Activated CD8-positive, alpha-beta memory T cell treated with anti-CD3 and anti-CD28 coated beads, Interleukin-2, amount 10 ng/mL, durations not matched to agents 7 days and 5 days (primary cell): ENCODE measurements around the gene CCNA2. TPM values are rescaled to one million over a fixed set of nuclear protein-coding genes. Genes with fewer than 3 reads are reported as not detected.

Experiments
- ATAC-seq: fragments of 150-1000 bp; cut with Tn5 transposase; one replicate; pipeline ENCODE4 v1.10.0; 2021; ENCODE audit warnings: moderate library complexity
- CTCF ChIA-PET: fragments of 350-600 bp; sonication (Branson Sonifier 250); formaldehyde crosslinking; loops from one replicate; lab custom pipeline; 2021; ENCODE audit warnings: antibody characterized with exemption; lab: Charles Lee
- DNase-seq: peaks from one replicate; pipeline ENCODE4 v3.0.0-alpha.2; 2020
- H3K27ac Mint-ChIP-seq: one replicate; pipeline ENCODE4 v1.8.0; 2021; ENCODE audit warnings: mild to moderate bottlenecking, mixed read lengths
- H3K27me3 Mint-ChIP-seq: one replicate; pipeline ENCODE4 v1.8.0; 2021; ENCODE audit warnings: mixed read lengths
- H3K36me3 Mint-ChIP-seq: one replicate; pipeline ENCODE4 v1.8.0; 2021; ENCODE audit warnings: mild to moderate bottlenecking, mixed read lengths
- H3K4me1 Mint-ChIP-seq: one replicate; pipeline ENCODE4 v1.8.0; 2021; ENCODE audit warnings: mixed read lengths
- H3K4me3 Mint-ChIP-seq: one replicate; pipeline ENCODE4 v1.8.0; 2021; ENCODE audit warnings: mild to moderate bottlenecking, moderate library complexity, mixed read lengths
- H3K9me3 Mint-ChIP-seq: one replicate; pipeline ENCODE4 v1.8.0; 2022; ENCODE audit warnings: low read depth, mixed read lengths
- total RNA-seq, 2 experiments: library from RNA; stranded (reverse); gene quantifications; one replicate each; pipeline ENCODE4 v1.2.3, GENCODE V29; 2021

The CCNA2 gene
- total RNA-seq, 2 experiments from 2014 or later: 125 to 129 TPM

DNA sequence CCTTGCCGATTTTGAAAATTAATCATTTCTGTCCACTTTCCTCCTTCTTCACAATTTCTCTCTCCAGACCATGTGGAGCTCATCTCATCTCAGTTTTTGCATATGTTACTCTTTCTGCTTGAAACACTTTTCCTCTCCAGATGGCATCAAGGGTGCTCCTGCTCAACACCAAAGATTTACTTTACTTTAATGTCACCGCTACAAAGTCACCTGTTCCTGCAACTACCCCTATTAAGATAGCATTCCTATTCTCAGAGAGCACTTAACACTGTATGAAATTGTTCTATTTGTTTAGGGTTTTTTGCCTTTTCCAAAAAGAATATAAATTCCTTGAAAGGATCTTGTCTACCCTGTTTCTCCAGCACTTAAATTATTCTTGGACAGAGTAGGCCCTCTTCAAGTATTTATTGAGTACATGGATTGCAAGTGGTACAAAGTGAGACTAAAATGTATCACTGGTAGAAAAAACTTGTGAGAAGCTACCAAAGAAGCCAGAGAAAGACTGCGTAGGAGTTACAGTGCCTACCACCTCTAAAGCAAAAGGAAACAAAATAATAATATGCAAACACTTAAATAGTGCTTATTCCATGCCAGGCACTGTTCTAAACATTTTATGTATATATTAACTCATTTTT is 23.7 kb downstream of the CCNA2 start:
- no peaks in the 10 kb centered on the region for H3K27me3 Mint-ChIP-seq
- H3K9me3 Mint-ChIP-seq: no peaks in the 10 kb centered on the region
- H3K4me3 Mint-ChIP-seq: peak overlapping the region; percentile 83
- no peak for DNase-seq
- H3K36me3 Mint-ChIP-seq: peaks cover 27% of the 10 kb centered on the region
- no peak for ATAC-seq
- peaks cover 57% of the 10 kb centered on the region for H3K4me1 Mint-ChIP-seq
- CTCF ChIA-PET: interaction anchor here (1.0 to 1.4 kb wide), 2 partner anchors 17 to 19 kb away, joined by 4 read pairs; no protein-coding TSS in a partner anchor
- peak overlapping the region; percentile 97 for H3K27ac Mint-ChIP-seq

DNA sequence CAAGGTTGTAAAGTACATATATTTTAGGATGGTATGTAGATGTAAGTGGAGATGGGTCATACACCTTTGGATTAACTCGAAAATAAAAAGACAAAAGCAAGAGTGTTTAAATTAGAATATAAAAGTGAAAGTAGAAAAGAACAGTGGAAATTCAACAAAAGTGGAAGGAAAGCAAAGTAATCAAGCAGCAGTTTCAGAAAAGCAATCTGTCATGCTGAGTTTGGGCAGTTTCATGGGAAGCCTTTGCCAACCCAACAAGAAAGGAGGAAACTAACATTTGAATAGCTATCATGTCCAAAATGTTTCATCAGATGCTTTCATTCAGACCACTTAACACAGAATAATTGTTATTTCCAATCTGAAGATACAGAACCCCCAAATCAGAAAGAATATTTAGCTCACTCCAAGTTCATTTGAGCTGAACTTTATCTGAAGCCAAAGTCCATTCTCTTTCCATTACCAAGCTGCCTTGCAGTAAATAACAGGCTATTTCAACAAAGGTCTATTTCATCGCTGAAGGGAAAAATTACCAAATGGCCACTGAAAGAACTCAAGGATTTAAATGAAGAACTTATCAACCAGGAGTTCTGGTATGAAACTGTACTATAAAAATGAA is 24.4 kb downstream of the CCNA2 start:
- Mint-ChIP-seq H3K27me3 (no peaks in the 10 kb centered on the region), H3K4me1 (peaks cover 57% of the 10 kb centered on the region), H3K4me3 (peak overlapping the region; percentile 35), H3K36me3 (peaks cover 22% of the 10 kb centered on the region), H3K9me3 (no peaks in the 10 kb centered on the region), H3K27ac (peak overlapping the region; percentile 97)
- ATAC-seq: no peak
- CTCF ChIA-PET: interaction anchor here (1.0 kb wide), 1 partner anchor 20 kb away, joined by 4 read pairs; no protein-coding TSS in a partner anchor
- DNase-seq: no peak

DNA sequence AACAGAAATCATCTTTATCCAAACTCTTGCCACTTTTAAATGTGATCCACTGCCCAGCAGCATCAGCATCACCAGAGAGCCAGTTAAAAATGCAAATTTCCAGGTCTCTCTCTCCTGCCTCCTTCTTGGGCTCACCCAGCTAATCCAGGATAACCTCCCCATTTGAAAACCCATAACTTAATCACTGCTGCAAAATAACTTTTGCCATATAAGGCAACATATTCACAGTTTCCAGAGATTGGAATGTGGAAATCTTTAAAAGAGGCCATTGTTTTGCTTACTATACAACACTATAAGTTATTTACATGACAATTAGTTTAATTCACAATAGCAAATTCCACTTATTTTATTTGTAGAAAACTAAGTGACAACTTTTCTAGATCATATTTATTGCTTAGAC is 27.4 kb downstream of the CCNA2 start:
- DNase-seq (no peak), ATAC-seq (no peak)
- Mint-ChIP-seq H3K4me3 (no peak overlapping the region), H3K4me1 (peaks cover 41% of the 10 kb centered on the region), H3K27ac (peak overlapping the region; percentile 77), H3K36me3 (peaks cover 5% of the 10 kb centered on the region), H3K9me3 (no peaks in the 10 kb centered on the region), H3K27me3 (no peaks in the 10 kb centered on the region)
- CTCF ChIA-PET: interaction anchor here (1.7 kb wide), 1 partner anchor 334 kb away, joined by 6 read pairs; no protein-coding TSS in a partner anchor

DNA sequence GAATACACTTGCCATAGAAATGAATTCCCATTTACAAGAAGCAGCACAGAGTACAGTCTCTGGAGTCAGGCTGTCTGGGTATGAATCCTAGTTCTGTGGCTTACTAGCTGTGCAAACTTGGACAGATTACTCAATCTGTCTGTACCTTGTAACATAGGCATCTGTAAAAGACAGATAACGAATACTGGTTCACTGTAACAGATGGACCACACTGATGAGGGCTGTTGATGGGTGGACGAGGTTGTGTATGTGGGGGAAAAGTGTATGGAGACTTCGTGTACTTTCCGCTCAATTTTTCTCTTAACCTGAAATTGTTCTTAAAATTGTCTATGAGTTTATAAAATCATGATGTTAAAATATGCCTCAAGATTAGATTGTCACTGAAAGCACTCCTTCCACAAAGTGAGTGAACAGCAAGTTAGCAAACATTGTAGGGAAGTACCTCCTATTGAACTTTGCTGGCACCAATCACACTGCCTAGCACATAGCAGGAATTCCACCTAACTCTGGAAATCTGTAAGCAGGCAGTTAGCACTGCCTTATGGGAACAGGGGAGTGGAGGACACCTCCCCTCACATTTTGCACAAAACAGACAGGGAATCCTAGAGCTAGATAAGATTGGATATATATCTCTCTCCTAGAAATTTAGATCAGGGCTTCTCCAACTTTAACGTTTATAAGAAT is 29.0 kb downstream of the CCNA2 start:
- ATAC-seq: no peak
- H3K9me3 Mint-ChIP-seq: no peaks in the 10 kb centered on the region
- CTCF ChIA-PET: no interaction called here
- H3K36me3 Mint-ChIP-seq: peaks cover 2% of the 10 kb centered on the region
- H3K27ac Mint-ChIP-seq: peak overlapping the region; percentile 77
- no peak overlapping the region for H3K4me3 Mint-ChIP-seq
- no peak for DNase-seq
- peaks cover 7% of the 10 kb centered on the region for H3K27me3 Mint-ChIP-seq
- peaks cover 28% of the 10 kb centered on the region for H3K4me1 Mint-ChIP-seq

DNA sequence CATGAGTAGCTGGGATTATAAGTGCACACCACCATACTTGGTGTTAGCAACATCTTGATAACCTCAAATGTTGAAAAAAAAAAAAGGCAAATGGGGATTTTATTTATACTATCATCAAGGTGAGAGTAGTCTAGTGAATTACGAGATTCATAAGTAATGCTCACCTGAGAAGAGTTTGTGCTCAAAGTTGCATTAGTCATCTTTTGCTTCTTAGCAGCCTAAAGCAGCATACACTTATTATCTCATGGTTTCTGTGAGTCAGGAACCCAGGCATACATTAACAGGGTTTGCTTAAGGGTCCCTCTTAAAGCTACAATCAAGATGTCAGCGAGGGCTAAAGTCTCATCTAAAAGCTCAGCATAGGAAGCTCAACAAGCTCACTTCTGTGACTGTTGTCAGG is 30.7 kb downstream of the CCNA2 start:
- CTCF ChIA-PET: no interaction called here

DNA sequence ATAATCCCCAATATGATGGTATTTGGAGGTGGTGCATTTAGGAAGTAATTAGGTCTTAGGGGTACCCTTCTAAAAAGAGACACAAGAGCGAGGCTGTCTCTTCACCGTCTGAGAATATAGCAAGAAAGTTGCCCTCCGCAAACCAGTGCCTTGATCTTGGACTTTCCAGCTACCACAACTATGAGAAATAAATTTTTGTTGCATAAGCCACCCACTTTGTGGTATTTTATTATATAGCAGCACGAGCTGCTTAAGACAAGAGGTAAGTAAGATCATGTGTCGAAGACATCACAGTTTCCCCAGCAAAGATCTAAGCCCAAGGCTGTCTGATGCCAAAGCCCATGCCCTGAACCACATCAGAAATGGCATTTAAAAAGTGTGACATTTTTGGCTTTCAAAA is 32.2 kb downstream of the CCNA2 start:
- Mint-ChIP-seq H3K36me3 (no peaks in the 10 kb centered on the region), H3K4me3 (no peak overlapping the region), H3K4me1 (peaks cover 33% of the 10 kb centered on the region), H3K27me3 (peaks cover 15% of the 10 kb centered on the region), H3K9me3 (no peaks in the 10 kb centered on the region), H3K27ac (no peak overlapping the region)
- CTCF ChIA-PET: no interaction called here
- ATAC-seq (no peak), DNase-seq (no peak)

More for the DNA sequence above, 30.7 kb downstream of the CCNA2 start:
- ATAC-seq: no peak
- Mint-ChIP-seq H3K4me1 (peaks cover 33% of the 10 kb centered on the region), H3K4me3 (no peak overlapping the region), H3K9me3 (no peaks in the 10 kb centered on the region), H3K36me3 (no peaks in the 10 kb centered on the region), H3K27me3 (peaks cover 14% of the 10 kb centered on the region), H3K27ac (no peak overlapping the region)
- no peak for DNase-seq

DNA sequence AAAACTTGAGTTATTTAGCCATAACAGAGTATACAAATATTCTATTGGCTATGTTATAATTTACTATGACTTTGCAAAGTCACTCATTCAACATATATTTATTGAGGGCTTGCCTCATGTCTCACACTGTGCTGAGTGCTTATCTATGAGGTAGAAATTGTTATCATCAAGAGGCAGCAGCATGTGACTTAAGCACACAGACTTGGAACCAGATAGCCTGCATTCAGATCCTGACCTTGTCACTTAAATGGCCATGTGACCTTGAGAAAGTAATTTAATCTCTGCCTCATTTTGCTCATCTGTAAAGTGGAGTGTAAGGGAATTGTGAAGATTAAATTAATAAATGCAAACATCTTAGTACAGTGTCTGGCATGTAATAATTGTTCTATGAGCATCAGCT is 32.7 kb downstream of the CCNA2 start:
- DNase-seq (no peak), ATAC-seq (no peak)
- Mint-ChIP-seq H3K27me3 (peaks cover 17% of the 10 kb centered on the region), H3K4me3 (no peak overlapping the region), H3K27ac (no peak overlapping the region), H3K36me3 (no peaks in the 10 kb centered on the region), H3K4me1 (peaks cover 29% of the 10 kb centered on the region), H3K9me3 (no peaks in the 10 kb centered on the region)
- CTCF ChIA-PET: no interaction called here

DNA sequence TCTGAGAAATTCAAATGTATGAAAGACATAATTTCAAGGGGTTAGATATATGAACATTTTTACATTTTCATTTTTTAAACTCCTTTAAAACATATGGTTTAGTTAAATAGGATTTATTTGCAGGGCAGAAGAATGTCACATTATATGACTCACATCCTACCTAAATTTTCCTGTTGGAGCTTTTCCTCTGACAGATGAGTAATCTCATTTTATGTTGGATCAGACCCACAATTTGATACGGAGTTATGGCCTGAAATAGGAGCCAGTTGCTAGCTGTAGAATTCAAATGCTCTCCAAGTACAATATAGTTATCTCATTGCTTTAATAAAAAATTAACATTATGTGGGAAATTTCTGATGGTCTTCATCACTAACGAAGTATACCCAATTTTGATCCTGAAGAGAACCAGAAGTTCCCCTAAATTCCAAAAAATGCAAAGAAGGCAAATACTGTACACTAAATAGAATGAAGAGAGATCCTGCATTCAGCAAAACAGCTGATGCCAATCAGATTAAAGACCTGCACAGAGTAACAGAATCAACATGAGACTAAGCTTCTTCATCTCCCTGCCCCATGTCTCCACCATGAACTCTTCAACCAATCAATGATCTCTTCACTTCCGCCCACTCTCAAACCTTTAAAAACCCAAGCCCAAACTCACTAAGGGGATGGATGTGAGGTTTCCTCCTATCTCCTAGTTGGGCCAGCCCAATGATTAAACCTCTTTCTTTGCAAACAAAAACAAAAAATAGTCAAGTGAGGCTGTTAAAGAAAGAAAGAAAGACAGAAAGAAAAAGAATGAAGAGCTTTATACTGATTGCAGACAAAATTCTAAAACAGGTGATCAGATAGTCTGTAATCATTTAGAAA is 33.5 kb downstream of the CCNA2 start:
- peaks cover 23% of the 10 kb centered on the region for H3K27me3 Mint-ChIP-seq
- DNase-seq (no peak), ATAC-seq (no peak)
- no peak overlapping the region for H3K4me3 Mint-ChIP-seq
- peaks cover 23% of the 10 kb centered on the region for H3K4me1 Mint-ChIP-seq
- H3K36me3 Mint-ChIP-seq: no peaks in the 10 kb centered on the region
- no peak overlapping the region for H3K27ac Mint-ChIP-seq
- no peaks in the 10 kb centered on the region for H3K9me3 Mint-ChIP-seq
- CTCF ChIA-PET: no interaction called here

DNA sequence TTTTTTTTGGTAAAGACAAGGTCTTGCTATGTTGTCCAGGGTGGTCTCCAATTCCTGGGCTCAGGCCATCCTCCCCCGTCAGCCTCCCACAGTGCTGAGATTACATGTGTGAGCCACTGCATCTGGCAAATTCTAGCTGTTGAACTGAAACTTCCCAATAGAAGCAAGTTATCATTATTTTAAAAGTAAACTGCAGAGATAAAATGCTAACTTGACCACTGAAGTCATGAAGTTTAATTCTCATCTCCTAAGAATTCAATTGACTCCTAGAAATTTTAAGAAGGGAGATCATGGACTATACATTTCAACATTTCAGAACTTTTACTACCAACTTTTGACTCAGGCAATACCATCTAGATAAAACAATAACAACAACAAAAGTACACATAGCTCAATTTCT is 34.2 kb downstream of the CCNA2 start:
- ATAC-seq (no peak), DNase-seq (no peak)
- H3K4me1 Mint-ChIP-seq: peaks cover 18% of the 10 kb centered on the region
- CTCF ChIA-PET: no interaction called here
- peaks cover 28% of the 10 kb centered on the region for H3K27me3 Mint-ChIP-seq
- H3K27ac Mint-ChIP-seq: peak overlapping the region; percentile 16
- H3K9me3 Mint-ChIP-seq: no peaks in the 10 kb centered on the region
- no peaks in the 10 kb centered on the region for H3K36me3 Mint-ChIP-seq
- no peak overlapping the region for H3K4me3 Mint-ChIP-seq

DNA sequence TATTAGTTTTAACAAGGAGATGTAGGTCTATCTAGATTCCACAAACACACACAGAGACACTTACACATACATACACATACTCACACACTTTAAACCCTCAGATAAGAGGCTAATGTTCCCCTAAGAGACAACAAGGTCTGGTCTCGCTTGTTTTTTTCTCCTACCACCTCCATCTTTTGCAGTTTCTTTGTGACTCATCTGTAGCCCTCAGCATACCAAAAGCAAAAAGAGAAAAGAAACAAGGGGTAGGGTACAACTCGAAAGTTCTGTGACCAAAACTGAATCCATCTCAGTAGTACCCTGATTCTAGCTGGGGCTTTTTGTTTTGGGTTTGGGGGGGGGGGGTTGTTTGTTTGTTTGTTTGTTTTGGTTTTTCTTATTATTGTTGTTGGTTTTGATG is 34.8 kb downstream of the CCNA2 start:
- no peak overlapping the region for H3K4me3 Mint-ChIP-seq
- ATAC-seq (peak; percentile 45), DNase-seq (no peak)
- peaks cover 34% of the 10 kb centered on the region for H3K27me3 Mint-ChIP-seq
- no peaks in the 10 kb centered on the region for H3K36me3 Mint-ChIP-seq
- peaks cover 17% of the 10 kb centered on the region for H3K4me1 Mint-ChIP-seq
- H3K27ac Mint-ChIP-seq: peak overlapping the region; percentile 53
- CTCF ChIA-PET: interaction anchor here (0.6 kb wide), 1 partner anchor 29 kb away, joined by 3 read pairs; no protein-coding TSS in a partner anchor
- H3K9me3 Mint-ChIP-seq: no peaks in the 10 kb centered on the region

DNA sequence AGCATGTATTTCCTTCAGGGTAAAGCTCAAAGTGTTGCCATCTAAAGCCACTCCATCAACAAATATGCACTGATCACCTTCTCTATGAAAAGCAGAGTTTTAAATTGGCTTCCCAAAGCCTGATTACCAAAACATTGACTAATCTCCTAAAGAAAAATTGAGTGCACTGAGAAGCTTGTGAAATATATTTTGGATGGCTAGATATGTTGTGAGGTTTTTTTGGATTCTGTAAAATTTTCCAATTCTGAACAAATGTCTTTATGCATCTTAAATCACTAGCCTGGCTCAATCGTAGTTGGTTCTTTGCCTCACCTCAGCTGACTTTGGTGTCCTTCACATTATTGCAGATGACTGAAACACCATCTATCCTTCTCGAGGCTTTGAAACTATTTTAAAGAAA is 37.5 kb downstream of the CCNA2 start:
- Mint-ChIP-seq H3K4me3 (no peak overlapping the region), H3K4me1 (peaks cover 17% of the 10 kb centered on the region), H3K36me3 (no peaks in the 10 kb centered on the region), H3K27ac (no peak overlapping the region), H3K9me3 (no peaks in the 10 kb centered on the region), H3K27me3 (peaks cover 44% of the 10 kb centered on the region)
- CTCF ChIA-PET: no interaction called here
- DNase-seq: no peak
- ATAC-seq: no peak

DNA sequence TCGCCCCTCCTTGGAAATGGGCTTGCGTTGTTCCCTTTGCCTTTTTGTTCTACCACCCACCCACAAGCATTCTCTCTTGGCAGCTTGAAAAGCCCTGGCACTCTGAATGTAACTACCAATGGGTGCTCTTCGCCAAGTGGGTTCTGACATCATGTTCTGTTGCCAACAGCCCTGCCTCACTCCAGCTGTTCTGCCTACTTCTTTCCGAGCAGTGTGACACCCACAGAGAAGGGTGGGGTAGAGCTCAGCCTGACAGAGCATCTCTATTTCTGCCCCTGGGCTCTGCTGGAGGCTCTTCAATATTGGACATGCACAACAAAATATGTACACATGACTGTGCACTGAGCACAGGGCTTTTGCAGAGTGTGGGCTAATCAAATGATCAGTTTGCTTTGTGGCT is 38.2 kb downstream of the CCNA2 start:
- CTCF ChIA-PET: no interaction called here
- DNase-seq: no peak

DNA sequence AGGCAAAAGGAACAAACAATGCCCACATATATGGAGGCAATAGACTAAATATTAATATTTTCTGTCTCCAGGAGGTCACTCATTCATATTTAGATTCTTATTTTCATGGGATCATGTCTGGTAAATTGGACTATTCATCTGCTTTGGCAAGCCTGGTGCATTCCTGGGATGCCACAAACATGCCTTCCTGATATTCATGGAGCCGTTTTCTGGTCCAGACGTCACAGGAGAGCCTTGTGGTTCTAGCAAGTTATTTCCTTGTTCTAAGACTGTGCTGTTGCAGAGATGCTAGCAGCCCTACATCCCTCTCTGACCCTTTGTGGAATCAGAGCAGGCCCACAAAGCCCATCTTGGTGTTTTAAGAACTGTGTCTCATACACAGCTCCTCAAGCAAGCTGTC is 38.7 kb downstream of the CCNA2 start:
- H3K27ac Mint-ChIP-seq: no peak overlapping the region
- peaks cover 15% of the 10 kb centered on the region for H3K4me1 Mint-ChIP-seq
- H3K4me3 Mint-ChIP-seq: no peak overlapping the region
- H3K36me3 Mint-ChIP-seq: no peaks in the 10 kb centered on the region
- DNase-seq (no peak), ATAC-seq (no peak)
- H3K9me3 Mint-ChIP-seq: no peaks in the 10 kb centered on the region
- CTCF ChIA-PET: no interaction called here
- peaks cover 45% of the 10 kb centered on the region for H3K27me3 Mint-ChIP-seq

More for the DNA sequence above, 38.2 kb downstream of the CCNA2 start:
- H3K4me1 Mint-ChIP-seq: peaks cover 17% of the 10 kb centered on the region
- no peak for ATAC-seq
- H3K27me3 Mint-ChIP-seq: peaks cover 47% of the 10 kb centered on the region
- no peak overlapping the region for H3K4me3 Mint-ChIP-seq
- H3K27ac Mint-ChIP-seq: no peak overlapping the region
- no peaks in the 10 kb centered on the region for H3K36me3 Mint-ChIP-seq
- H3K9me3 Mint-ChIP-seq: no peaks in the 10 kb centered on the region
